GM12892 (cell line): ENCODE results near the gene RAB9A.
A peak's percentile ranks its signal among the peaks of the same experiment; 100 is the strongest.
"Not testable (repeated sequence)": the region's sequence is repeated elsewhere in the genome, so short reads cannot be mapped to it uniquely, and the experiment has no call there.

Source experiments
- DNase-seq: peaks from one replicate; pipeline ENCODE4 v3.0.0; 2011; ENCODE audit not compliant: insufficient read length
- FAIRE-seq: peaks from 2 replicates; lab custom pipeline; 2011; peaks lifted over from hg19 to GRCh38; lab: Jason Lieb, UNC
- POLR2A ChIP-seq: IDR thresholded peaks from 2 replicates; pipeline ENCODE4 v1.6.1; 2011; ENCODE audit warnings: low read depth, low read length, control low read depth
- POLR2AphosphoS5 ChIP-seq: IDR thresholded peaks from 2 replicates; pipeline ENCODE4 v1.6.1; 2011; ENCODE audit warnings: low read depth, low read length, control low read depth
- TAF1 ChIP-seq: IDR thresholded peaks from 2 replicates; pipeline ENCODE4 v1.6.1; 2011; ENCODE audit warnings: low read depth, mild to moderate bottlenecking, control low read depth, low read length, borderline replicate concordance

RAB9A gene

GRCh38 chrX:13716905-13717304 is 28.0 kb downstream of the RAB9A start:
- TF ChIP-seq POLR2A (no peak), TAF1 (no peak), POLR2AphosphoS5 (no peak)
- FAIRE-seq = no peak
- DNase-seq = no peak

DNA sequence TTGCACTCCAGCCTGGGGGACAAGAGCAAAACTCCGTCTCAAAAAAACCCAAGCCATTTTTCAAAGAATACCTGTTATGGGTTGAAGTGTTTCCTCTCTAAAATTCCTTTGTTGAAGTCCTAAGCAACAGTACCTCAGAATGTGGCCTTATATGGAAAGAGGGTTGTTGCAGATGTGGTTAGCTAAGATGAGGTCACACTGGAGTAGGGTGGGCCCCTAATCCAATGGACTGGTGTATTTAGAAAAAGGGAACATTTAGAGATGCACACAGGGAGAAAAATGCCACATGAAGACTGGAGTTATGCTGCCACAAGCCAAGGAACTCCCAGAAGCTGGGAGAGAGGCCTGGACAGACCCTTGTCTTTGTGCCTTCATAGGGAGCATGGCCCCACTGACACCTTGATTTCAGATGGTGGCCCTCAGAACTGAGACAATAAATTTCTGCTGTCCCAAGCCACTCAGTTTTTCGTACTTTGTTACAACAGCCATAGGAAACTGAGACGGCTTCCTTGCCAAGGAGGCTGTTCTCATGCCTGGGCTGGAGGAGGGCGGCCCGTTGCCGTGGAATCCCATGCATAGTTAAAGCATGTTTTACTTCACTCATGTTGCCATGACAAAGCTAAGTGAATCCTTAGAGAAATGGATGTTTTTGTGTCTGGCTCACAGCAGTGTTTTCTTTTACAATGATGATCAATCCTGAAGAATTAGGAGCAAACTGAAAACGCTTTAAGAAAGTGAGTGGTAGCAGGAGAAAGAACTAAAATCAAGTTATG is 29.0 kb downstream of the RAB9A start:
- no peak for FAIRE-seq
- DNase-seq = no peak
- TF ChIP-seq POLR2AphosphoS5 = no peak
- TF ChIP-seq POLR2A = no peak

DNA sequence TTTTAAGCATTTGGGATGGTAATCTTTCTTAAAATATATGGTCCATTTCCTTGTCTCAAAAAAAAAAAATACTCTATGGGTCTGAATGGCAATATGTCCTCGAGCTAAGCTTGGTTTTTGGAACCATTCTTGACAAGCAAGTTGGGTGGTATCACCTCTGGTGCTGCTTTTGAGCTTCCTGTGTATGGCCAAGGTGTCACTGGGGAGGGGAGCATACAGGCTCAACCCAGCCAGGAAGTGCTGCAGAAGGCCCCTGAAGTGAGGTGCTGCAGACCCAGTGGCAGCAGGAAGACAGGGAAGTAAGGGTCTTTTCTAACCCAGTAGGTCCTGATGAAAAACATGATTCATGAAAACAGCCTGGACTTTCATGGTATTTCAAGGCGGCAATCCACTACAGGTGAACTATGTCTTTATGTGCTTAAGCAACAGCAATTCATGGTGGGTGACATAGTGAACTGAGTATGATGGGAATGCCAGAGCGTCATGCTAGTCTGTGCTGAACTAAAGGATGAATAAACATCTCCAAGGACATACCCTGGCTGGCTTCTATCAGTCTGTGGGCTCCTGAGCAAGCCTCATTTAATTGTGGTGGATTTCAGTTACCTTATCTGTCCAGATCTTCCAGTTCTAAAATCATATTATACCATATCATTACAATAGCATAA is 30.4 kb downstream of the RAB9A start:
- FAIRE-seq = no peak

DNA sequence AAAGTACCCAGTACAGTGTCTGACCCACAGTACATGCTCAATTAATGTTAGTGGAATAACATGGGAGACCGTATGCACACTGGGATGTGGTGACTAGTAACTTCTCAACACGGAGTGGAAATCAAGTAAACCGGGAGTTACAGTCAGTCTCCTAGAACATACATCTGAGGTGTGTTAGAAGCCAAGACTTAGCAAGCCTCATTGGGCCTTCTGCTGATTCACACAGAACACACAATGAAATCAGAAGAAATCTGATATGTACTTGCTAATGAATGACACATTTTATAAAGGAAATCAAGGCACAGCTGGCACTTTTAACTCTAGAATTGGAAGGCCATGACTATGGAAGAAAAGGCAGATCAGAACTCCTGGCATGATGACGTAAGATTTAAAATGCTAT is 32.4 kb downstream of the RAB9A start:
- DNase-seq (no peak), FAIRE-seq (no peak)

More for the DNA sequence above, 30.4 kb downstream of the RAB9A start:
- DNase-seq = no peak
- TF ChIP-seq POLR2AphosphoS5 (no peak), POLR2A (no peak), TAF1 (no peak)

DNA sequence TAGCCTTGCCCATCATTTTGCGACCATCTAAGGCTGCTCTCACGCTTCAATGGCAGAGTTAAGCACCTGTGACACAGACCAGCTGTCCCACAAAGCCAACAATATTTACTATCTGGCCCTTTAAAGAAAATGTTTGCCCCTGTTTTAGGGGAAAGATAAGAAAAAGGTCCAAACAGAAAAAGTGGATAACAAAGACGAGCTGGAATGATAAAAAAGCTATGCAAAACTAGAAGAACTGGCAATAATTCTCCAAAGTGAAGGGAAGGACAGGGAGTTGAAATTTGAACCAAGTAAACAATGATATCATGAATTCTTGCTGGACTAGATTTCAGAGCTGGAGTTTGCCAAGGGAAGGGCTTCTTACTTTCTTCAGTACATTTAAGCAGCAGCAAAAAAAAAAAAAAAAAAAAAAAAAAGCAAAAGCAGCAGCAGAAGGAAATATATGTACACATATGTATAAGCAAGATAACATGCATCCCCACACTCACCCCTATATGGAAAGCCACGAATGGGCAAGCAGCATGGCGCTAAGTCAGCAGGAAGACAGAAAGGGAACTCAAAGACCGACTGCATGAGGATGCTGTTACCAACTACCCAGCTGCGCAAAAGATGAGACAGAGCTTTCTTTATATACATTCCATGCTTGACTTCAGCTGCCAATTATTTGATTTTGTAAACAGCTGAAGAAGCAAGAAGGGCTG is 33.0 kb downstream of the RAB9A start:
- FAIRE-seq (no peak), DNase-seq (no peak)
- TF ChIP-seq POLR2AphosphoS5 = no peak
- no peak for TF ChIP-seq POLR2A
- TF ChIP-seq TAF1 = no peak

More for the DNA sequence above, 32.4 kb downstream of the RAB9A start:
- TF ChIP-seq POLR2A = no peak
- TF ChIP-seq POLR2AphosphoS5 = no peak
- TF ChIP-seq TAF1 = no peak

GRCh38 chrX:13724878-13725277 is 36.0 kb downstream of the RAB9A start:
- DNase-seq, FAIRE-seq: not testable (repeated sequence)

GRCh38 chrX:13726583-13726982 is 37.7 kb downstream of the RAB9A start:
- FAIRE-seq = not testable (repeated sequence)

DNA sequence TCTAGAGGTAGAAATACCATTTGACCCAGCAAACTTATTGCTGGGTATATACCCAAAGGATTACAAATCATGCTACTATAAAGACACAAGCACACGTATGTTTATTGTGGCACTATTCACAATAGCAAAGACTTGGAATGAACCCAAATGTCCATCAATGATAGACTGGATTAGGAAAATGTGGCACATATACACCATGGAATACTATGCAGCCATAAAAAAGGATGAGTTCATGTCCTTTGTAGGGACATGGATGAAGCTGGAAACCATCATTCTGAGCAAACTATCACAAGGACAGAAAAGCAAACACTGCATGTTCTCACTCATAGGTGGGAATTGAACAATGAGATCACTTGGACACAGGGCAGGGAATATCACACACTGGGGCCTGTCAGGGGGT is 41.6 kb downstream of the RAB9A start:
- not testable (repeated sequence) for FAIRE-seq

More at GRCh38 chrX:13726583-13726982, 37.7 kb downstream of the RAB9A start:
- DNase-seq = not testable (repeated sequence)

DNA sequence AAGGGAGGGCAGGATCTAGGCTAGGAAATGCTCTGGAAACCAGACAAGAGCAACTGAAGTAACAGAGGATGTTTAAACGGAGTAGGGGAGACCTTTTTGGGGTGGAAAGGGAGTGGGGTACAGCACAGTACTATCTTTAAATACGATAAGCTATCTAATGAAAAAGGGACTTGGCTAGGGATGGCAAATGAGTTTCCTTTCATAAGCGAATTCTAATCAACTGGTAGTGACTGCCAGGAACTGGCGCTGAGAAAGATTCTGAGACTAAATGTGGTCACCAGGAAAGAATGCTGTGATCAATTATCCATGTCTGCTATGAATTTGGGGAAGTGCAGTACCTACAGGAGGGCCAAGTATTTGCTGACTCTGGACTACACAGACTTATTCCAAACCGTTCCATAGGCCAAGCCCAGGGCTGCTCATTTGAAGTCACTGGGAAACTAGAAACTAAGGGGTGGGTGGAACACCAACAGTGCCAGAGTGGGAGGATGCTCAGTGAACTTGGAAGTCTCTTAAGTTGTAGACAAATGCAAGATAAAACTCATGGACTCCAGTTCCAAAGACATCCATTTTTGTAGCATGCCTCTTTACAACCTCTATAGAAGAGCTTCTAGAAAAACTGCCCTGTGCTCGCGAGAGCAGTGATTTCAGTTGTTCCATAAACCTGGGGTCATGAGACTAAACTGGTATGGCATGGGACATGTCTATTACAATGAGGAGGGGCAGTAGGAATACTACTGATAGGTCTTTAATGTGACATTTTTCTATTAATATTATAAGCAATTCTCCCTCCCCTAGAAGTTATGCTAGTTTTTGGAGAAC is 43.5 kb downstream of the RAB9A start:
- no peak for TF ChIP-seq POLR2AphosphoS5
- FAIRE-seq (peak; percentile 42), DNase-seq (no peak)

More for the DNA sequence above, 41.6 kb downstream of the RAB9A start:
- DNase-seq = not testable (repeated sequence)

DNA sequence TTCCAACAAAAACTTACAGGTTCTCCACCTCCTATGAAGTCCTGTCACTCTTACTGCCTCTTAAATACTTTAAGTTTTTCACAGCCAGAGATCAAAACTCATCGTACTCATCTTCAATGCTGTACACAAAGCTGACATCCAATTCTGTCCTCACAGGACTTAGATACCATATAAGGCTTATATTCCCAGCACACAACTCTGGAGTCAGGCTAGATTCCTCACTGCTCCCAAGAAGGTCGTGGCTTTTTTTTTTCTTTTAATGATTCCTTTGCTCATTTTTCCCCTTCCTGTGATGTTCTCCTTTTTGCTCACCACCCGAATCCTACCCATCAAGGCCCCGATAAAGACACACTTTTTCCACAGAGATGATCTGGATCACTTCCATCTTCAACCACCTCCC is 44.6 kb downstream of the RAB9A start:
- FAIRE-seq (no peak), DNase-seq (no peak)
- TF ChIP-seq POLR2A (no peak), POLR2AphosphoS5 (no peak), TAF1 (no peak)

DNA sequence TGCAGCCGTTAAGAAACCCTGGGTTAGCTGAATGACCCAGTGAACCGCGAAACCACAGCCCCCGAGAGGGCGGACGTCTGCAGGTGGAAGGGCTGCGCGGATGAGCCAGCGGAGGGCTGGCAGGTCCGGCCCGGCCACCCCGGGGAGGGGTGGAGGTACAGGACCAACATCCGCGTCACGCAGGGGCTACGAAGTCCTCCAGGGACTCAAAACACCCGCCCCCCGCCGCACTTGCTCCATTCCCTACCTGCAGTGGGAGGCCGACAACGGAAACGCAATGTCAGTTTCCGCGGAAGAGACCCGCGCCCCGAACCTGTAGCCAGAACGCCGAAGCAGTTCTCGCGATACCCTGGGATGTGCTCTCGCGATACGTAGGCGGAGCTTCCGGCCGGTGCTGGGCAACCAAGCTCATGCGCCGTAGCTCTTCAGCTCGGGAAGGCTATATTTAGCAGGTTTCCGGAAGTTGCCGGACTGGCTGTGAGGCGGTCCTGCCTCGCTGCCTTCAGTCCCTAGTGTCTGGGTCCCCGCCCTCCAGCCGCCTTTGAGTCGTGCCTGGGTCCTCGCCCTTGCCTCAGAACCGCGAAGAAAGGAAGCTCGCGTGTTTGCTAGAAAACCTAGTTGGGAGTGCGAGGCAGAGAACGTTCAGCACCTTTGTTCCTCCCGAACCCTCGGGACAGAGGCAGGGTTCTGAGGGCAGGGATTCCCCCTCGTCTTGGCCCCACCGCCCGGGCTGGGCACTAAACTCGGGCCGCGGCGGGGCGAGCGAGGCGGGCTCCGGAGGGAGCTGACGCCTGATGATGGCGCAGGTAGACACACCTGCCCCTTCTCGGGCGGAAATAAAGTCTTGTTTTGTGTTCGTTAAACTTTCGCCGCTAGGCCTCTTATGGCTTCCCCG is 45.6 kb downstream of the RAB9A start, which contains the start of the genes OFD1 and TRAPPC2:
Gene OFD1 (plus strand): TSS at position 471 of the 895 bp plus-strand sequence. CDS start 324 bp downstream, at position 795.
Gene TRAPPC2 (minus strand): TSS at position 343 of the 895 bp plus-strand sequence. CDS start 14,657 bp downstream, outside the sequence.
- peak; percentile 100 for FAIRE-seq
- peak; percentile 79 for TF ChIP-seq POLR2AphosphoS5
- peak; percentile 88 for TF ChIP-seq POLR2A
- 0 out of 2 replicates have a peak, but pooled peaks have one; percentile 62 for TF ChIP-seq TAF1
- peak; percentile 78 for DNase-seq
